IMR-90 (cell line): ENCODE measurements around the gene FUT2.

Source experiments
- BHLHE40 ChIP-seq: fragments of 150-350 bp; IDR thresholded peaks from 2 replicates; pipeline ENCODE4 v1.6.1; 2016; ENCODE audit warnings: mild to moderate bottlenecking, low read depth, low read length
- CEBPB ChIP-seq: IDR thresholded peaks from 2 replicates; pipeline ENCODE4 v1.6.1; 2012; ENCODE audit warnings: low read depth, low read length, improper control_type of control experiment
- CTCF ChIP-seq: conservative IDR thresholded peaks from 2 replicates; pipeline ENCODE4 v1.5.1; 2012; ENCODE audit warnings: mild to moderate bottlenecking, low read depth, low read length, improper control_type of control experiment
- MAZ ChIP-seq: IDR thresholded peaks from 2 replicates; pipeline ENCODE4 v1.6.1; 2012; ENCODE audit warnings: low read depth, mild to moderate bottlenecking, low read length, improper control_type of control experiment, moderate library complexity, borderline replicate concordance
- POLR2A ChIP-seq: IDR thresholded peaks from 2 replicates; pipeline ENCODE4 v1.6.1; 2012; ENCODE audit warnings: mild to moderate bottlenecking, low read depth, low read length
- USF2 ChIP-seq: fragments of 150-350 bp; IDR thresholded peaks from 2 replicates; pipeline ENCODE4 v1.6.1; 2017; ENCODE audit warnings: mild to moderate bottlenecking, antibody characterized with exemption, low read length, low read depth

DNA sequence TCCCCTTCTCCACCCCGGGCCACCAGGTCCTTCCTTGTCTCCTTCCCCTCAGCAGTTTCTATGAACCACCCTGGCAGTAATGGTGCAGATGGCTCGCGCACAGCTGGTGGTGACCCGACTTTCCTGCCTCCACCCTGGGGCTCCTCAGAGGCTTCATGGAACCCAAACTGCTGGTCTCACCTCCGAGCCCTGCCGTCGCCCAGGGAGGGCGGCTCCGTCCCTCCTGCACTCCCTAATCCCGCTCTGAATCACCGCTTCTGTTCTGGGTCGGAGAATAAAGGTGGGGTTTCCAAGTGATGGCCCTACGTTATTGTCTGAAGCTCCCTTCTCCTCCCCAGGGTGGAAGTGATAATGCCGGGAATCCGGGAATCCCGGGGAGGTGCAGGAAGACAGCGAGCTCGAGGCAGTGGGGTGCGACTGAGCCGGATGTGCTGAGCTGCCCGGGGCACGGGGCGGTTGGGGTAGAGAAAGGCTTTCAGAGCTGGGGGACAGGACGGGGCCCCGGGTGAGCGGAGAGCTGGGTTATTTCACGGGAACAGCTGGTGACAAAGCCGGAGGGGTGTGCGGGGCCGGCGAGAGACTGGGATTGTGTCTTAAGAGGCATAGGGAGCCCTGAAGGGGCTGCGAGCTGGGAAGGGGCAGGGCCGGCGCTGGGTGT is 711 bp downstream of the FUT2 start:
- TF ChIP-seq POLR2A (no peak), CTCF (no peak), USF2 (no peak), MAZ (no peak), CEBPB (no peak), BHLHE40 (no peak)
